Thyroid gland (tissue), 4 donors: Measurements from ENCODE around the gene PKD1. TPM values are rescaled to one million over a fixed set of nuclear protein-coding genes. Genes with fewer than 3 reads are reported as not detected.

ENCODE experiments used
- DNase-seq, 2 donors: peaks; one replicate each; pipeline ENCODE4 v3.0.0-alpha.2; 2019
- H3K27ac ChIP-seq, 3 donors: fragments of 200-600 bp; sonication (generic); 1 replicate in 2 of 3; 2 replicates in 1 of 3; pipeline ENCODE4 v1.5.1; 2016 to 2019; ENCODE audit warnings: mild to moderate bottlenecking in 1 of 3, moderate library complexity in 1 of 3
- H3K27me3 ChIP-seq: fragments of 200-600 bp; sonication (generic); one replicate; pipeline ENCODE4 v1.5.1; 2019
- H3K36me3 ChIP-seq, 2 donors: fragments of 200-600 bp; sonication (generic); one replicate each; pipeline ENCODE4 v1.5.1; 2016 to 2019
- H3K4me1 ChIP-seq, 2 donors: fragments of 200-600 bp; sonication (generic); one replicate each; pipeline ENCODE4 v1.5.1; 2017 to 2019
- H3K4me3 ChIP-seq, 3 donors: fragments of 200-600 bp; sonication (generic); replicated peaks in 1 of 3; 1 replicate in 2 of 3; 2 replicates in 1 of 3; pipeline ENCODE4 v1.5.1; 2016; ENCODE audit warnings: mild to moderate bottlenecking in 1 of 3
- H3K9me3 ChIP-seq: fragments of 200-600 bp; sonication (generic); one replicate; pipeline ENCODE4 v1.5.1; 2017
- CTCF ChIP-seq, 6 experiments: fragments of 200-600 bp in 3 of 6; fragments of 450-650 bp in 3 of 6; sonication (generic) in 3 of 6; IDR thresholded peaks; one replicate each; pipeline ENCODE4 v1.5.1; 2016 to 2019; ENCODE audit warnings: antibody characterized with exemption in 6 of 6, mild to moderate bottlenecking in 2 of 6, inconsistent platforms in 1 of 6, moderate library complexity in 1 of 6
- POLR2A ChIP-seq, 2 donors: fragments of 450-650 bp; IDR thresholded peaks; one replicate each; pipeline ENCODE4 v1.6.1; 2017; ENCODE audit warnings: antibody characterized with exemption in 2 of 2, mild to moderate bottlenecking in 2 of 2, moderate library complexity in 1 of 2
- WGBS, 2 donors: methylation state at CpG; one replicate each; pipeline ENCODE4 v1.1.5; 2017; 5-methylcytosine and 5-hydroxymethylcytosine counted together
- intact Hi-C: fragments of 100-400 bp; cut with DNase I; formaldehyde crosslinking; loops from one replicate; pipeline ENCODE4 v1.15.1; 2023
- total RNA-seq, 4 donors: library from RNA; depleted of rRNA; stranded (reverse); fragments of >200 nt; gene quantifications; one replicate each; pipeline ENCODE4 v1.2.3, GENCODE V29; 2016

Gene PKD1
- total RNA-seq, 4 donors from 2014 or later, result 66.9 to 153 (median 87.7) TPM

- WGBS, 2 donors, result 10 to 43% methylated on average over 6 to 50 of the region's 106 CpGs
- no peak overlapping the region for H3K4me3 ChIP-seq
- H3K9me3 ChIP-seq, result no peaks in the 10 kb centered on the region
- peaks cover 29 to 38% of the 10 kb centered on the region in 2 donors for H3K36me3 ChIP-seq
- intact Hi-C loops, result no loop called here
- DNase-seq, result peak in 1 of 2 donors; percentile 15
- H3K27ac ChIP-seq, result no peak overlapping the region
- no peak for TF ChIP-seq POLR2A (IDR thresholded peaks at IDR 0.05)
- TF ChIP-seq CTCF (IDR thresholded peaks at IDR 0.05), result no peak
- H3K27me3 ChIP-seq, result no peaks in the 10 kb centered on the region
- H3K4me1 ChIP-seq, result no peaks in the 10 kb centered on the region
Observed at GRCh38 chr16:2178321-2179106, 42.8 kb upstream of the PKD1 start.

GRCh38 chr16:2177561-2177960 is 41.9 kb upstream of the PKD1 start:
- TF ChIP-seq POLR2A (IDR thresholded peaks at IDR 0.05), result no peak
- TF ChIP-seq CTCF (IDR thresholded peaks at IDR 0.05), result no peak

GRCh38 chr16:2177101-2177500 is 41.4 kb upstream of the PKD1 start:
- TF ChIP-seq POLR2A (IDR thresholded peaks at IDR 0.05), result no peak
- TF ChIP-seq CTCF (IDR thresholded peaks at IDR 0.05), result no peak
- no peaks in the 10 kb centered on the region for H3K4me1 ChIP-seq
- H3K36me3 ChIP-seq, result peaks cover 36 to 44% of the 10 kb centered on the region in 2 donors
- no peak overlapping the region for H3K4me3 ChIP-seq
- H3K9me3 ChIP-seq, result no peaks in the 10 kb centered on the region
- no peak overlapping the region for H3K27ac ChIP-seq
- no peak for DNase-seq
- WGBS, 2 donors, result 91 to 94% methylated on average over 18 of the region's 18 CpGs
- intact Hi-C loops, result no loop called here
- H3K27me3 ChIP-seq, result no peaks in the 10 kb centered on the region

More at GRCh38 chr16:2177561-2177960, 41.9 kb upstream of the PKD1 start:
- no peaks in the 10 kb centered on the region for H3K9me3 ChIP-seq
- DNase-seq, result no peak
- intact Hi-C loops, result no loop called here
- H3K36me3 ChIP-seq, result peaks cover 36 to 44% of the 10 kb centered on the region in 2 donors
- 93 to 97% methylated on average over 19 to 20 of the region's 20 CpGs for WGBS, 2 donors
- H3K27me3 ChIP-seq, result no peaks in the 10 kb centered on the region
- H3K4me3 ChIP-seq, result no peak overlapping the region
- H3K27ac ChIP-seq, result no peak overlapping the region
- H3K4me1 ChIP-seq, result no peaks in the 10 kb centered on the region

GRCh38 chr16:2176047-2176446 is 40.3 kb upstream of the PKD1 start:
- H3K36me3 ChIP-seq, result peaks cover 41 to 44% of the 10 kb centered on the region in 2 donors
- no peak overlapping the region for H3K4me3 ChIP-seq
- no peaks in the 10 kb centered on the region for H3K27me3 ChIP-seq
- intact Hi-C loops, result no loop called here
- no peak for TF ChIP-seq POLR2A (IDR thresholded peaks at IDR 0.05)
- no peak for TF ChIP-seq CTCF (IDR thresholded peaks at IDR 0.05)
- DNase-seq, result no peak
- H3K27ac ChIP-seq, result no peak overlapping the region
- WGBS, 2 donors, result 89 to 94% methylated on average over 11 to 22 of the region's 23 CpGs
- no peaks in the 10 kb centered on the region for H3K9me3 ChIP-seq
- no peaks in the 10 kb centered on the region for H3K4me1 ChIP-seq

- intact Hi-C loops, result no loop called here
- no peak for DNase-seq
- Histone ChIP-seq H3K4me1 (no peaks in the 10 kb centered on the region), H3K4me3 (no peak overlapping the region), H3K27me3 (no peaks in the 10 kb centered on the region), H3K27ac (no peak overlapping the region), H3K36me3 (peaks cover 41 to 44% of the 10 kb centered on the region in 2 donors), H3K9me3 (no peaks in the 10 kb centered on the region)
- WGBS, 2 donors, result 96 to 100% methylated on average over 3 to 5 of the region's 10 CpGs
- TF ChIP-seq CTCF (IDR thresholded peaks at IDR 0.05) (no peak), POLR2A (IDR thresholded peaks at IDR 0.05) (no peak)
Observed at GRCh38 chr16:2175454-2175853, 39.8 kb upstream of the PKD1 start.
